ENCODE results near the gene SMARCA2. TPM values are rescaled to one million over a fixed set of nuclear protein-coding genes. Genes with fewer than 3 reads are reported as not detected.

SMARCA2 gene
- total RNA-seq, 1 donor from 2014 or later, result 92.2 TPM

- peak; percentile 85 for DNase-seq (ENCODE audit: low read depth)
Measured at GRCh38 chr9:2241836-2242741, 226.9 kb downstream of the SMARCA2 start.

DNA sequence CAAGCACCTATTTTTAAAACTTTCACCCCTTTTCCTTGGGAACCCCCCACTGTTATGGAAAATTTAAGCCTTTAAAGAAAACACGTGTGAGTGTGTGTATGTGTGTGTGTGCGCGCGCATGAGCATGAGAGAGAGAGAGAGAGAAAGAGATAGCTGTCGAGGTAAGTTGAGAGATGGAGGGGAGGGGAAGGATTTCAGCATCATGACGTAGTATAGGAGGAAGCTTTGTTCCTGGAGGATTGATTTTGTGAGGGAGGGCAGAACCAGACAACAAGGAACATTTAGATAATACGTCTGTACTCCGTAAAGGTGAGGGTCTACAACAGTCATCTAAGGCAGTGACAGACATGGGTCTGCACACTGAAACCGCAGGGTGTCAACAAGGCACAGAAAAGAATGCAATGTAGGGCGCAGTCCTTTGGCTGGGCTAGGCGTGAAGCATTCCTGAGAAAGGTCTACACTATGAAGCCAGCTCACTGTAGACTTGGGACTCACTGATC lies 227.7 kb downstream of the SMARCA2 start:
- no peak for DNase-seq (ENCODE audit: low read depth)
